ENCODE measurements around the gene CHST13.
"Not testable (repeated sequence)": the region's sequence is repeated elsewhere in the genome, so short reads cannot be mapped to it uniquely, and the experiment has no call there.

Gene CHST13

DNA sequence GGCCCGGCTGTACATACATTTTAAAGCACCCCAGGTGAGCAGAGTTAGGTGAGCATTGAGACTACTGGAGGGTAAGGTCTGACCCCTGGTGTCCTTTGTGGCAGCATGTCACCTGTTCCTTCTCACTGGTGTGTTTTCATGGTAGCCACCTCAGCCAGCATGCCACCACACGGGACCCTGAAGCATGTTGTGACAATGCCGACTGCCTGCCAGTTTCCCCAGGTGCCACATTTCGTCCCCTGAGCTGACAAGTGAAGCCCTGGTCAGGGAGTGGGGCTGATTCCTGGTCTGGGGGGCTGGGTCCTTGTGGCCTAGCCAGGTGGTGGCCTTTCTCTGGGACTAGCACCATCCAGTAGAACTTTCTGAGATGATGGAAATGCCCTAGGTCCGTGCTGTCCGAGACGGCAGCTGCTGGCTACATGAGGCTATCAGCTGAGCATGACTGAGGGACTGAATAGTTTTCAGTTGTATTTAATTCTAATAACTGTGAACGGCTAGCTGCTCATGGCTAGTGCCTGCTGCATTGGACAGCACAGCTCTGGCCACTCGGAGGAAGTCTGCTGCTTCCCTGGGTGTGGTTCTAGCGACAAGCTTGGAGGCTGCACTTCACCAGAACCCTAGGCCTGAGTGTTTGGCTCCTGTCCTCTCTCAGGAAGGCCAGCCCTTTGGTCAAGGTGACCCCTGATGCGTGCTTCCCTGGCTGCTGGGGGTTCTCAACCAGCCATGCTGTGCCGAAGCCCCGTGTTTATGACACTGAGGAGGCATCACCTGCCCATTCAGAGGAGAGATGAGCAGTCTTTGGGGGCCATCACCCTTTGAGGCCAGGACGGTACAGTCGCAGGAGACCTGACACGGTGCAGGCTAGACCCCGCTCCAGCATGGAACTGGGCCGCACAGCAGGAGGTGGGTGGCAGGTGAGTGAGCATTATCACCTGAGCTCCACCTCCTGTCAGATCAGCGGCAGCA, 30.9 kb downstream of the CHST13 start:
- DNase-seq (ENCODE audit: low spot score), result peak; percentile 6

- peak; percentile 13 for DNase-seq (ENCODE audit: low spot score)
These were observed 32.1 kb downstream of the CHST13 start for GRCh38 chr3:126555795-126556636.

DNA sequence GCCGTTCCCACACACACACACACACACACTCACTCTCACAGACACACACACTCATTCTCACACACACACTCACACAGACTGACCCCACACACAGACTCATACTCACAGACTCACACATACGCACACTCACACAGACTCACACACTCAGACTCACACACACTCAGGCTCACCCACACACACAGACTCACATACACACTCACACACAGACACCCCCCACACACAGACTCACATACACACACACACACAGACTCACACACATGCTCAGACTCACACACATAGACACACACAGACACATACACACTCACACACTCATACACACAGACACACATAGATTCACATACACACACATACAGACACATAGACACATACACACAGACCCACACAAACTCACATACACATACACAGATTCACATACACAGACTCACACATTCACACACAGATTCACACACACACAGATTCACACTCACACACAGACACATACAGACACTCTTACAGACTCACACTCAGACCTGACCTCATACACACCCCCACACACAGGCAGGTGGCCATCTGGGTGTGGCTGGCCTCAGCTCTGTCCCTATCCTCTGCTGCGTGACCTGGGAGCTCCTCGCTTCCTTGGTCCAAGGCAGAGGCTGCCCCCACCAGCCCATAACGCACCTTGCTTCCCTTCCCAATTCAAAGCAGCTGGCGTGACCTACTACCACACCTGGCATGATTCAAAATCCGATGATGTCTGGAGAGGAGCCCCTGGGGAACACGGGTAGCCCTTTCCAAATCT, 32.9 kb downstream of the CHST13 start:
- no peak for DNase-seq (ENCODE audit: low spot score)

DNA sequence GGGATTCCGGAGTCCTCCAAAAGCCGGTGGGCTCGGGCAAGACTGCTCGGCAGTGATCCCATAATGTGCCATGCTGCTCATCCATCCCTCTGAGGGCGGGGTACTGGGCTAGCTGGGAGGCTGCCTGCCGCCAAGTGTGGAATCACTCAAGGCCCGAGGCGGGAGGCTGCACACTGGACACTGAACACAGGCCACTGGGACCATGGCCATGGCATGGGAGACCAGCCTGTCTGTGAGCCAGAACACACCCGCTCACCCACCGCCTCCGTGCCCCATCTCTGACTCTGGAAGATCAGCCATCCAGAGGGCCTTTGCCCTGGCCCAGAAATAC, 33.4 kb downstream of the CHST13 start:
- peak; percentile 12 for DNase-seq (ENCODE audit: low spot score)

GRCh38 chr3:126557761-126558160, 33.8 kb downstream of the CHST13 start:
- DNase-seq (ENCODE audit: low spot score), result peak; percentile 9

- DNase-seq (ENCODE audit: low spot score), result peak; percentile 11
These were observed 34.5 kb downstream of the CHST13 start, which contains the start of gene C3orf22 for GRCh38 chr3:126558336-126559071. Gene C3orf22, minus strand, starts transcription at chr3:126558932. Its CDS starts 5,542 bp downstream, at chr3:126553390.

GRCh38 chr3:126562737-126563276, 38.9 kb downstream of the CHST13 start:
- DNase-seq (ENCODE audit: low spot score), result no peak

GRCh38 chr3:126567696-126568438, 43.9 kb downstream of the CHST13 start:
- no peak for DNase-seq (ENCODE audit: low spot score)

DNA sequence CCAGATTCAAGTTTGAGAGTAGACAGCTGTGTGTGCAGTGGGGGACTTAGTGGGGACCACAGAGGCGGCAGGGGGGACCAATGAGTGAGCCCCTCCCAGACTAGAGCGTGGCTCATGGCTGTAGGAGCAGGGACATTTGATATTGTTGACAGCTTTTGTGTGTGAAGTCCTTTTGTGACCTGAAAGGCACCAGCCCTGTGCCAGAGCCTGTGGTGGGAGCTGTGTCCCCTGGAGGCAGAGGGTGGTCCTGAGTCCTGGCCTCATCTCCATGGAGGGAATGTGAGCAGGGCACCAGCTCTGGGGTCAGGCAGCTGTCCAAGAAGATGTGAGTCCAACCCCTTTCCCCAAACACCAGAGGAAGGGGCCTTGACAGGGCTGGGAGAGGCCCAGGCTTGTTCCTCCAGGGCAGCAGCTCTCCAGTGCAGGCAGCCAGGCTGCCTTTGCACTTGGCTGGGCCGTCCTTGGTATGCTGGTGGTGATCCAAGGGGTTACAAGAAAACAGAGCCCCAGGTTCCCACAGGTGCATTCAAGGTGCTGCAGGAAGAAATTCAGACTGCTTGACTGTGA, 44.9 kb downstream of the CHST13 start:
- DNase-seq (ENCODE audit: low spot score), result no peak

- DNase-seq (ENCODE audit: low spot score), result no peak
These were observed 45.5 kb downstream of the CHST13 start for GRCh38 chr3:126569390-126569975.

DNA sequence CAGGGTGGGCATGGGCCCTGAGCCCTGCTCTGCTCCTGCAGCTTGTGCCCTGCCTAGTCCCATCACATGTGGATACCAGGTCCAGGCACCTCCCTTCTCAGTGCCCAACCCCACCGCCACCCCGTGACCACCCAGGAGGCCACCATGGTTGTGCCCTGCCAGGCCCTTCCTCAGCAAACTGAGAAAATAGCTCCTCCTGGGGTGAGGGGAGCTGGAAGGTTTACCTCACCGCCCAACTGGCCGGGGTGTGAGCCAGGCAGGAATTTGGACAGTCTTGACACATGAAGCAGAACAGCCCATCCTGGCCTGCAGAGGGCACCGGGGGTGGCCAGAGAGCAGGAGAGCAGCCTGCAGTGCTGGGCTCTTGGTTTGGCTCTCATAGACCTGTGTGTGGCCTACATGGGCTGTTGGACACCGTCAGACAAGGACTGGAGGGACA, 46.2 kb downstream of the CHST13 start:
- no peak for DNase-seq (ENCODE audit: low spot score)

- no peak for DNase-seq (ENCODE audit: low spot score)
These were observed 47.1 kb downstream of the CHST13 start for GRCh38 chr3:126571078-126571477.

GRCh38 chr3:126573492-126574117, 49.6 kb downstream of the CHST13 start:
- DNase-seq (ENCODE audit: low spot score), result no peak

- no peak for DNase-seq (ENCODE audit: low spot score)
These were observed 53.3 kb downstream of the CHST13 start for GRCh38 chr3:126577261-126577660.

DNA sequence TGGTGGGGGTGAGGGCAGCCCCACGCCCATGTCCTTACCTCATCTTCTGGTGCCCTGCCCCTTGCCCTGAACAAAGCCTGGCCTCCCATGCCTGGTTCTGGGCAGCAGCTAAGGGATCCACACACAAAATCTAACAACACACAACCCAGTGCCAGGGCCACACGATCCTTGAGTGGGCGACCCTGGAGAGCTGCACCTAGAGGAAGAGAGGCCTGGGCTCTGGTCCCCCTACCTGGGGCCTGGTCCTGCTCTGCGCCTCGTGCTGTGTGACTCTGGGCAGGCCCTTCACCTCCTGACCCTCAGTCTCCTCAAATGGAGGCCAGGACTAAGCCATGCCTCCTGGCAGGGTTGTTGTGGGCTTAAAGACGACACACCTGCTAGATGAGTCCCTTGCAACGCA, 54.7 kb downstream of the CHST13 start:
- DNase-seq (ENCODE audit: low spot score), result no peak

DNA sequence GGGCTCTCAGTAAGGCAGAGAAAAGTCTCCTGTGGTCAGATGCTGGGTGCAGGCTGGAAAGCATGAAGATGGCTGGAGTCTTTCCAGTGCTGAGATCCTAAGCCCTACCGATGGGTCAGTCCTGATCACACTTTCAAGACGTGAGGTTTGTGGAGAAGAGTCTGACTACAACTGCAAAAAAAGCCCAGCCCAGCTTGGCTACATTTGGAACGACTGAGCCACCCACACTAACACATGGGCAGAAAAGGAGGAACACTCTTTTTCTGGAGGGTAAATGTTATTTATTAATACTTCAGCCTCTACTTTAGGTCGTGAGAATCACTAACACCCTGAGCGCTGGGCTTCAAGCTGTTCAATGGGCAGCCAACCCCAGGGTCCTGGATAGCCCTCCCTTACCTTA, 56.8 kb downstream of the CHST13 start:
- no peak for DNase-seq (ENCODE audit: low spot score)

DNA sequence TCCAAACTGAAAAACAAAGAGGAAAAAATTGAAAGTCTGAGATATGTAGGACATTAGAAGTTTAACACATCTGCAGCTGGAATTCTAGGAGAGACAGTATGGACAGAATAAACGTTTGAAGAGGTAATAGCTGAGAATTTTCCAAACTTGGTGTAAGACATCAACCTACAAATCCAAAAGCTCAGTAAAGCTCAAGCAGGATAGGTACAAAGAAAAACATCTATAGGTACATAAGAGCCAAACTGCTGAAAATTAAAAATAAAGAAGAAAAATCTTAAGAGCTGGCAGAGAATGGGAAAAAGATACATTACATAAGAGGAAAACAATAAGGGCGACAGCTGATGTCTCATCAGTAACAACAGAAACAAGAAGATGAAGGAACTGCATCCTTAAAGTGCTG, 57.6 kb downstream of the CHST13 start:
- no peak for DNase-seq (ENCODE audit: low spot score)

- DNase-seq (ENCODE audit: low spot score), result no peak
These were observed 58.4 kb downstream of the CHST13 start for GRCh38 chr3:126582311-126582710.

DNA sequence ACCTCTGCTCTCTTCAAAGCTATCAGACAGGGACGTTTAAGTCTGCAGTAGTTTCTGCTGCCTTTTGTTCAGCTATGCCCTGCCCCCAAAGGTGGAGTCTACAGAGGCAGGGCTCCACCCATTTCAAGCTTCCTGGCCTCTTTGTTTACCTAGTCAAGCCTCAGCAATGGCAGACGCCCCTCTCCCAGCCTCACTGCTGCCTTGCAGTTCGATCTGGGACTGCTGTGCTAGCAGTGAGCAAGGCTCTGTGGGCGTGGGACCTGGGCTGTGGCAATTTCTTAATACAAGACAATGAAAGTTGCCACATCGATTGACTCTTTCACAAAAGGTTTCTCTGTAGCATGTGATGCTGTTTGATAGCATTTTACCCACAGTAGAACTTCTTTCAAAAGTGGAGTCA, 67.6 kb downstream of the CHST13 start:
- DNase-seq (ENCODE audit: low spot score), result not testable (repeated sequence)
